Measurements from ENCODE around the gene RNF113A.

RNF113A gene

DNA sequence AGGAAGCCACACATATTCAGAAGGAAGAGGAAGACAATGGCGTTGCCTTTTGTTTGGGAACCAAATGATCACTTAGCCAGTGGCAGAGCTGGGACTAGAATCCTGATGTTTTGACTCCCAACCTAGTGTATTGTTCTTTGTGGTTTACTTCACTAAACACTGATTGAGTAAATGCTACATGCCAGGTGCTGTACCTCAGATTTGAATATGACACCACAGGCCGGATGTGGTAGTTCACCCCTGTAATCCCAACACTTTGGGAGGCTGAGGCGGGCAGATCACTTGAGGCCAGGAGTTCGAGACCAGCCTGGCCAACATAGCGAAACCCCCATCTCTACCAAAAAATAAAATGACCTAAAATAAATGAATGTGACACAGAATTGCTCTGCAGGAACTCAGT lies 8.5 kb upstream of the RNF113A start:
- TF ChIP-seq EGR1 (IDR thresholded peaks at IDR 0.05) (no peak), FOXM1 (IDR thresholded peaks at IDR 0.05; ENCODE audit: borderline replicate concordance, low read depth) (no peak), TCF12 (IDR thresholded peaks at IDR 0.05; ENCODE audit: low read depth) (no peak)
- TF ChIP-seq, protein P1, sequence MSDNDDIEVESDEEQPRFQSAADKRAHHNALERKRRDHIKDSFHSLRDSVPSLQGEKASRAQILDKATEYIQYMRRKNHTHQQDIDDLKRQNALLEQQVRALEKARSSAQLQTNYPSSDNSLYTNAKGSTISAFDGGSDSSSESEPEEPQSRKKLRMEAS (IDR thresholded peaks at IDR 0.05), result no peak
- TF ChIP-seq, protein P2, sequence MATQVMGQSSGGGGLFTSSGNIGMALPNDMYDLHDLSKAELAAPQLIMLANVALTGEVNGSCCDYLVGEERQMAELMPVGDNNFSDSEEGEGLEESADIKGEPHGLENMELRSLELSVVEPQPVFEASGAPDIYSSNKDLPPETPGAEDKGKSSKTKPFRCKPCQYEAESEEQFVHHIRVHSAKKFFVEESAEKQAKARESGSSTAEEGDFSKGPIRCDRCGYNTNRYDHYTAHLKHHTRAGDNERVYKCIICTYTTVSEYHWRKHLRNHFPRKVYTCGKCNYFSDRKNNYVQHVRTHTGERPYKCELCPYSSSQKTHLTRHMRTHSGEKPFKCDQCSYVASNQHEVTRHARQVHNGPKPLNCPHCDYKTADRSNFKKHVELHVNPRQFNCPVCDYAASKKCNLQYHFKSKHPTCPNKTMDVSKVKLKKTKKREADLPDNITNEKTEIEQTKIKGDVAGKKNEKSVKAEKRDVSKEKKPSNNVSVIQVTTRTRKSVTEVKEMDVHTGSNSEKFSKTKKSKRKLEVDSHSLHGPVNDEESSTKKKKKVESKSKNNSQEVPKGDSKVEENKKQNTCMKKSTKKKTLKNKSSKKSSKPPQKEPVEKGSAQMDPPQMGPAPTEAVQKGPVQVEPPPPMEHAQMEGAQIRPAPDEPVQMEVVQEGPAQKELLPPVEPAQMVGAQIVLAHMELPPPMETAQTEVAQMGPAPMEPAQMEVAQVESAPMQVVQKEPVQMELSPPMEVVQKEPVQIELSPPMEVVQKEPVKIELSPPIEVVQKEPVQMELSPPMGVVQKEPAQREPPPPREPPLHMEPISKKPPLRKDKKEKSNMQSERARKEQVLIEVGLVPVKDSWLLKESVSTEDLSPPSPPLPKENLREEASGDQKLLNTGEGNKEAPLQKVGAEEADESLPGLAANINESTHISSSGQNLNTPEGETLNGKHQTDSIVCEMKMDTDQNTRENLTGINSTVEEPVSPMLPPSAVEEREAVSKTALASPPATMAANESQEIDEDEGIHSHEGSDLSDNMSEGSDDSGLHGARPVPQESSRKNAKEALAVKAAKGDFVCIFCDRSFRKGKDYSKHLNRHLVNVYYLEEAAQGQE (IDR thresholded peaks at IDR 0.05; ENCODE audit: low read depth), result no peak

DNA sequence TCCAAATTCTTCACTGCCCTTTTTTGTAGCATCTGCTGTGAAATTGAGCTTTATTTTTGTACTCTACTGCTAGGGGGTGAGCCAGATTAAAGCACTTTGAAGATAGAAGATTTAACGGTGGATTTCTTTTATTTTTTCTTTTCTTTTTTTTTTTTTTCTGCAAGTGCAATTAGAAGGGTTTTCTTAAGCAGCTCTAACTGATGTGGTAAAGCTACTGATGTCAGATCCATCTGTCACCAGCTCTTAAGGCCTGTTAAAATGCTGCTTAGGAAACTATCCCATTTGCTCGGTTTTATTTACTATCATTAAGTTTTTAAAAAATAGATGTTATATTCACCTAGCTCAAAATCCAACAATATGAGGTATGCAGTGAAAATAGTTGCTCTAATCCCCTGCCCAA lies 7.2 kb upstream of the RNF113A start:
- TF ChIP-seq NFIC (IDR thresholded peaks at IDR 0.05) (no peak), CREB1 (IDR thresholded peaks at IDR 0.05; ENCODE audit: low read depth) (no peak), EP300 (IDR thresholded peaks at IDR 0.05; ENCODE audit: borderline replicate concordance) (no peak), RAD21 (IDR thresholded peaks at IDR 0.05; ENCODE audit: low read depth) (no peak), FOXM1 (IDR thresholded peaks at IDR 0.05; ENCODE audit: borderline replicate concordance, low read depth) (no peak), YY1 (IDR thresholded peaks at IDR 0.05; ENCODE audit: low read depth) (no peak), TAF1 (IDR thresholded peaks at IDR 0.05; ENCODE audit: low read depth) (no peak), TCF12 (IDR thresholded peaks at IDR 0.05; ENCODE audit: low read depth) (no peak), EGR1 (IDR thresholded peaks at IDR 0.05) (no peak), ZBTB7A (IDR thresholded peaks at IDR 0.05; ENCODE audit: low read depth) (no peak), CEBPB (IDR thresholded peaks at IDR 0.05) (no peak), TEAD4 (IDR thresholded peaks at IDR 0.05) (no peak)
- TF ChIP-seq, protein P2 (IDR thresholded peaks at IDR 0.05; ENCODE audit: low read depth), result no peak
- TF ChIP-seq, protein P1 (IDR thresholded peaks at IDR 0.05), result no peak
- TF ChIP-seq, protein P3, sequence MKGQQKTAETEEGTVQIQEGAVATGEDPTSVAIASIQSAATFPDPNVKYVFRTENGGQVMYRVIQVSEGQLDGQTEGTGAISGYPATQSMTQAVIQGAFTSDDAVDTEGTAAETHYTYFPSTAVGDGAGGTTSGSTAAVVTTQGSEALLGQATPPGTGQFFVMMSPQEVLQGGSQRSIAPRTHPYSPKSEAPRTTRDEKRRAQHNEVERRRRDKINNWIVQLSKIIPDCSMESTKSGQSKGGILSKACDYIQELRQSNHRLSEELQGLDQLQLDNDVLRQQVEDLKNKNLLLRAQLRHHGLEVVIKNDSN (IDR thresholded peaks at IDR 0.05), result no peak

DNA sequence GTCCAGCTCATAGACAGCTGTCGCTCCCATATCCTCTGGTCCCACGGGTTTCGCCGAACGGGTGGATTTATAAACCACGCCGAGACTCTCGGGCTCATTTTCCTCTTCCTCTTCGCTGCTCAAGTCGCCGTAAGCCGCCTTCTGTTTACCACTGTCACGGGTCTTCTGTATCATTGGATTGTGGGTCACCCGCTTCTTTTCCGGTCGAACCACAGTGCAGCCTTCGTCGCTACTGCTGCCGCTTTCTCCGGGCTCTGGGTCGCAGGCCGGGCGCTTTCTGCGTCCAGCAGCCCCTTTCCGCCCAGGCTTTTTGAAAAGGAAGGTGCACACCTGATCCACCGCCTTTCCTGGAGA lies 311 bp downstream of the RNF113A start:
- no peak for TF ChIP-seq CREB1 (IDR thresholded peaks at IDR 0.05; ENCODE audit: low read depth)

DNA sequence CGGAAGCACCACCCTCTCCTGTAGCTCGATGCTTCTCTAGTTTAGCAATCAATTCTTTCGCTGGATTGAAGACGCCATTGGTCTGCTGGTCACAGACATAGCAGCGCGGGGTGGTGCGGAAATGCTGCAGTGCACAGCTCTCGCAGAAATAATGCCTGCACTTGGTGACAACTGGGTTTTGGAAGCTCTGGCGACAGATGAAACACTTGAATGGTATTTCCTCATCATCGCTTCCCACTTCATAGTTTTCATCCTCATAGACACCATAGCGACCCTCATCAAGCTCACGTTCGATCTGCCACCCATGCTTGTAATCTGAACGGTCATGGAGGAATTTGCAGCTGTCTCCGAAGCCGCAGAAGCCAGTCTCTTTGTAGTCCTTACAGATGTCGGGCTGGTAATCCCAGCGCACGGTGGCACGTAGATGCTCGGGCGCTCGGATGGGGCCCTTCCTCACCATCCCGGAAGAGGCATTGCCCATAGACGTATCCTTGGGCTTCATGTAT lies 854 bp downstream of the RNF113A start:
- TF ChIP-seq, protein P3 (IDR thresholded peaks at IDR 0.05), result no peak
- TF ChIP-seq TCF12 (IDR thresholded peaks at IDR 0.05; ENCODE audit: low read depth), result no peak
- TF ChIP-seq FOXM1 (IDR thresholded peaks at IDR 0.05; ENCODE audit: borderline replicate concordance, low read depth), result no peak
- TF ChIP-seq, protein P2 (IDR thresholded peaks at IDR 0.05; ENCODE audit: low read depth), result no peak
- no peak for TF ChIP-seq ZBTB7A (IDR thresholded peaks at IDR 0.05; ENCODE audit: low read depth)
- no peak for TF ChIP-seq EGR1 (IDR thresholded peaks at IDR 0.05)
- TF ChIP-seq NFIC (IDR thresholded peaks at IDR 0.05), result no peak
- TF ChIP-seq, protein P1 (IDR thresholded peaks at IDR 0.05), result no peak
- TF ChIP-seq RAD21 (IDR thresholded peaks at IDR 0.05; ENCODE audit: low read depth), result no peak
- no peak for TF ChIP-seq CEBPB (IDR thresholded peaks at IDR 0.05)
- TF ChIP-seq TEAD4 (IDR thresholded peaks at IDR 0.05), result no peak
- no peak for TF ChIP-seq EP300 (IDR thresholded peaks at IDR 0.05; ENCODE audit: borderline replicate concordance)
- TF ChIP-seq YY1 (IDR thresholded peaks at IDR 0.05; ENCODE audit: low read depth), result no peak
- TF ChIP-seq CREB1 (IDR thresholded peaks at IDR 0.05; ENCODE audit: low read depth), result no peak
- TF ChIP-seq TAF1 (IDR thresholded peaks at IDR 0.05; ENCODE audit: low read depth), result no peak

DNA sequence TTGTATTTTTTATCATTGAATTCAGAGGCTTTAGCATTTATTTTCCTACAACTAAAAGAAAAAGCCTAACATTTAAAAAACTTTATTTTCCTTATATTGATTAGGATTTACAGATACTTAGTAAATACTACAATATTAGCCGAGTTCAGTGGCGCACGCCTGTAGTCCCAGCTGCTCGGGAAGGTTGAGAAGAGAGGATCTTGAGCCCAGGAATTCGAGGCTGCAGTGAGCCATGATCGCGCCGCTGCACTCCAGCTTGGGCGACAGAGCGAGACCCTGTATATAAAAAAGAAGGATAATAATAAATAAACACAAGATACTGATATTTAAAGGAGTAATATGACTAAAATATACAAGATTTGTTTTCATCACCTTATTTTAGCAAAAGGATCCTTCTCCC lies 18.1 kb downstream of the RNF113A start:
- TF ChIP-seq TCF12 (IDR thresholded peaks at IDR 0.05; ENCODE audit: low read depth), result no peak
- no peak for TF ChIP-seq TEAD4 (IDR thresholded peaks at IDR 0.05)
- no peak for TF ChIP-seq EGR1 (IDR thresholded peaks at IDR 0.05)
- no peak for TF ChIP-seq FOXM1 (IDR thresholded peaks at IDR 0.05; ENCODE audit: borderline replicate concordance, low read depth)
- TF ChIP-seq CREB1 (IDR thresholded peaks at IDR 0.05; ENCODE audit: low read depth), result no peak
- TF ChIP-seq ZBTB7A (IDR thresholded peaks at IDR 0.05; ENCODE audit: low read depth), result no peak
- TF ChIP-seq RAD21 (IDR thresholded peaks at IDR 0.05; ENCODE audit: low read depth), result no peak
- no peak for TF ChIP-seq YY1 (IDR thresholded peaks at IDR 0.05; ENCODE audit: low read depth)
- TF ChIP-seq, protein P2 (IDR thresholded peaks at IDR 0.05; ENCODE audit: low read depth), result no peak
- no peak for TF ChIP-seq NFIC (IDR thresholded peaks at IDR 0.05)
- no peak for TF ChIP-seq CEBPB (IDR thresholded peaks at IDR 0.05)
- TF ChIP-seq, protein P3 (IDR thresholded peaks at IDR 0.05), result no peak
- TF ChIP-seq, protein P1 (IDR thresholded peaks at IDR 0.05), result no peak
- TF ChIP-seq EP300 (IDR thresholded peaks at IDR 0.05; ENCODE audit: borderline replicate concordance), result no peak
- TF ChIP-seq TAF1 (IDR thresholded peaks at IDR 0.05; ENCODE audit: low read depth), result no peak

All from Ishikawa (cell line).